ENCODE measurements around the gene VPS41.
A peak's percentile ranks its signal among the peaks of the same experiment; 100 is the strongest.

VPS41 gene

GRCh38 chr7:38723327-38723726, 185.7 kb downstream of the VPS41 start:
- no peak for DNase-seq

- peak in 1 of 3 experiments; percentile 18 for DNase-seq
Observed at GRCh38 chr7:38716397-38716796, 192.6 kb downstream of the VPS41 start.

GRCh38 chr7:38709123-38709522, 199.9 kb downstream of the VPS41 start:
- DNase-seq, result no peak

- DNase-seq, result no peak
Observed at GRCh38 chr7:38704751-38705150, 204.2 kb downstream of the VPS41 start.

- DNase-seq, result no peak
Observed at GRCh38 chr7:38704041-38704547, 204.9 kb downstream of the VPS41 start.

- DNase-seq, result no peak
Observed at GRCh38 chr7:38703093-38703492, 205.9 kb downstream of the VPS41 start.

- no peak for DNase-seq
Observed at GRCh38 chr7:38702002-38702535, 206.9 kb downstream of the VPS41 start.

- no peak for DNase-seq
Observed at GRCh38 chr7:38700116-38700515, 208.9 kb downstream of the VPS41 start.

- DNase-seq, result no peak
Observed at GRCh38 chr7:38699471-38699870, 209.5 kb downstream of the VPS41 start.

- no peak for DNase-seq
Observed at GRCh38 chr7:38694326-38694725, 214.7 kb downstream of the VPS41 start.

GRCh38 chr7:38686888-38687287, 222.1 kb downstream of the VPS41 start:
- no peak for DNase-seq

GRCh38 chr7:38685851-38686250, 223.1 kb downstream of the VPS41 start:
- DNase-seq, result no peak

GRCh38 chr7:38682606-38683005, 226.4 kb downstream of the VPS41 start:
- DNase-seq, result no peak

- peak; percentile 64 to 93 (median 87) for DNase-seq
Observed at GRCh38 chr7:38681882-38682281, 227.1 kb downstream of the VPS41 start.

GRCh38 chr7:38679419-38679818, 229.6 kb downstream of the VPS41 start:
- no peak for DNase-seq

- DNase-seq, result no peak
Observed at GRCh38 chr7:38678698-38679054, 230.3 kb downstream of the VPS41 start.

- no peak for DNase-seq
Observed at GRCh38 chr7:38677981-38678697, 230.9 kb downstream of the VPS41 start.

- DNase-seq, result peak; percentile 18 to 84 (median 57)
Observed at GRCh38 chr7:38675494-38676106, 233.4 kb downstream of the VPS41 start.

- no peak for DNase-seq
Observed at GRCh38 chr7:38674513-38674912, 234.5 kb downstream of the VPS41 start.

- peak in 2 of 3 experiments; percentile 10 to 24 for DNase-seq
Observed at GRCh38 chr7:38673795-38674194, 235.2 kb downstream of the VPS41 start.
